Inflammatory macrophage treated with lipopolysaccharide for 4 hours (primary cell): ENCODE results near the gene PARD3B.
A peak's percentile ranks its signal among the peaks of the same experiment; 100 is the strongest.

ENCODE experiments used
- DNase-seq: peaks from one replicate; pipeline ENCODE4 v3.0.0-alpha.2; 2020

PARD3B gene

DNA sequence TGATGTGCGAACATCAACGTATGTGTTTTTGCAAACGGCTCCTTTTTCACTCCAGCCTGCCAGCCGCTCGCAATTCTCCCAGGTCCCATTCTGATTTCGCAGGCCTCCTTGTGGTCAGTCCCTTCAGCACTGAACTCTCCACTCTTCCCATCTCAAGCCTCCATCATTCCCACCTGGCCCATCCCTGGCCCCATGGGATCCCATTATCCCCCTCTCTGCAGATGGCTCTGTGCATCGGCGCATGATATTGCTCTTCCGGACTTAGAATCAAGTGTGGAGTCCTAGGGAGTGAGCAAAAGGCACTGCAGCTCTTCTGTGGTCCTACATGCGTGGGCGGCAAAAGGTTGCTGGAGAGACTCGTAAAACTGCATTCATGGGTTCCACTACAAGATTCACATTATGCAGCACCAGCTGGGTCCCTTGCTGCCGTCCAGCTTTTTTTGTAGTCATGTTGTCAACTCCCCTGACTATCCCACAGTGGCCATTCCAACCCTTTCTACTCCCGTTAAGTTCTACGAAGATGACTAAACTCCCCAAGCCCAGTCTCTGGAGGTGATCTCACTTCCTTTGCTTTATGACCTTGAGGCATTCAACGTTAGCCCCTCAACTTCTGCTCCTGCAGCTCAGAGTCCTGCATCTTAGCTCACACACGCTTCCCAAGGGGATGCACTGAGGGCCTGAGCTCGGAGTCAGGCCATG, 1011.7 kb downstream of the PARD3B start:
- no peak for DNase-seq

GRCh38 chr2:205557873-205558272, 1012.6 kb downstream of the PARD3B start:
- DNase-seq = no peak

GRCh38 chr2:205561441-205561840, 1016.2 kb downstream of the PARD3B start:
- no peak for DNase-seq

GRCh38 chr2:205563646-205564045, 1018.4 kb downstream of the PARD3B start:
- DNase-seq = peak; percentile 45

DNA sequence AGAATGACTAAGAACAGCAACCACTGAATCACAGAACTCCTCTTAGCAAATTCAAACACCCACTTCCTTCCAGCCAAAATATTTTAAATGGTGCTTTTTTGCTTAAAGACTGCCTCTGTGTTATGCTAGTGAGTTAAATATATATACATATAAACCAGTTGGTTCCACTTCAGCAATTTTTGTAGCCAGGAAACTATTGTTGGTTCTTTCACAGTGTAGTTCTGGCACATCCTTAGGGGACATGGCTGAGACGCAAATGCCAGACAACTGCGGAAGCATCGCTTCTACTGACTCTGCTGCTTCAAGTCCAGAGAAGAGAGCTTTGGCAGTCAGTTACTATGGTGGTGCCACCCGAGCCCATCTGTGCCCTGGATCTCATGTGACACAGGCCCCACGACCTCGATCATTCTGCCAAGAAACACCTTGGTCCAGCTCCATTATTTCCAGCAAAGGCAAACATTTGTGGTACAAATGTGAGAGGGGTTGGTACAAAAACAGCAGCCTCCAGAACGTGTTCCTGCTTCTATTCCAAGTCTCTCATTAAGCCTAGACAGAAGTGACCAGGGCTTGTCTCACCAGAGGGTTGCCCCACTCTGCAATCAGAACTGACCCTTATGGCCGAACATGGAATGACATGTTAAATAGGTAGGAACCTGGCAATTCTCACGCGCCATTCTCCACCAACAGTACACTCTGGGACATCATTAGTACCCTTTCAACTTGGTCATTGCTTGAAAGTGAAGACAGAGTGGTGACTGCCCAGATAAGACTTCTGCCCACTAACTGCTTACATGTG, 1019.3 kb downstream of the PARD3B start:
- no peak for DNase-seq

DNA sequence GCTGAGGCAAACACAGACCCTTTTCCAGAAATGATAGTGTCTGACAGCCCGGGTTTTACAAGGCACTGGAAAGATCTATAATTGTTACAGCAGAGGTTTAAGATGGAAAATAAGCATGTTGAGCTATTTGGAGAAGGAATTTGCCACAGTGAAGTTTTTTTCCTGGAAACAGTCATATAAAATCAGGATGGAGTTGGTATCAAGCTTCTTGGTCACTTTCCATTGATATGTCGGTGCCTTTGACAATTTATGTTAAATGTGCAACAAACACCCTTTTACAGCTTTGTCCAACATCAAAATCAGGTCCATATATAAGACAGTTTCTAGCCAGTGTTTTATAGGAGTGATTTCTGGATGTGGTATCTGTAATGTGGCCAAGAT, 1019.9 kb downstream of the PARD3B start:
- no peak for DNase-seq

DNA sequence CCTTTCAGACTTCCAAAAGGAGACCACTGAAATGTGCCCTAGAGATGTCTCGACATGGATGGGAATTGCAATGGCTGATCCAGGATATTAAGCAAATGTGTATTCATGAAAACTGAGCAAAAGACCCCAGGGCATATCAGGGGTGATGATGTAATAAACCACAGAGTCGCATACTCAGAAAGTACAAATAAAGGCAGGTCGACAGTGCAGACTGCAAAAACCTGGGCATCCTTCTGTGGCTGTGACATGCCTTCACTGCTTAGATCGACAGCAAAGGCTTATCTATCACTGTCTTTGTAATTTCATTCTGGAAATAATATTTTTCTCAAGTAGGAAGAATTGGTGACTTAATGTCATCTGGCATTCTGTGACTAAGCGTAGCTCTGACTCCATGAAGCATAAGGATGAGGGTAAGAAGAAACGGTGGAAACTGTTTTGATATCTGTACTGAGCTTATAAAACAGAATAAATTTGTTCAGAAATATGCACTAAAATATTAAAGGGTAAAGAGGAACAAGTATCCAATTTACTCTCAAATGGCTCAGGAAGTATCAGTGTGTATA, 1021.4 kb downstream of the PARD3B start:
- DNase-seq = no peak

GRCh38 chr2:205568620-205569019, 1023.3 kb downstream of the PARD3B start:
- no peak for DNase-seq

DNA sequence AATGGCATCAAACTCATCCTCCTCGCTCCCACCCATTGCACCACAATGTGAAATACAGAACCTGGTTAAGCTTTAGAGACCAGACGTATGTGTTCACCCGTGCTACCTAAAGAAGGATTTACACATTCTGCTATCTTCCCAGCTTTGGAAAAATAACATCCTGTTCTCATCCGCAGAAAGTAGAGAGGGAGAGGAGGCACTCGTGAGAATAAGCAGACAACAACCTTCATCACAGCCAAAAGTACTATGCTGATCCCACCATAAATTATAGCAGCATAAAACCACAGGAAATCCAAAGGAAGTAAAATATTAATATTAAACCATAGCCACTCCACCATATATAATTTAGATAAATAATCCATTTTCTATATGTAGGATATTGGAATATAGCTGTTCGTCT, 1025.4 kb downstream of the PARD3B start:
- no peak for DNase-seq

DNA sequence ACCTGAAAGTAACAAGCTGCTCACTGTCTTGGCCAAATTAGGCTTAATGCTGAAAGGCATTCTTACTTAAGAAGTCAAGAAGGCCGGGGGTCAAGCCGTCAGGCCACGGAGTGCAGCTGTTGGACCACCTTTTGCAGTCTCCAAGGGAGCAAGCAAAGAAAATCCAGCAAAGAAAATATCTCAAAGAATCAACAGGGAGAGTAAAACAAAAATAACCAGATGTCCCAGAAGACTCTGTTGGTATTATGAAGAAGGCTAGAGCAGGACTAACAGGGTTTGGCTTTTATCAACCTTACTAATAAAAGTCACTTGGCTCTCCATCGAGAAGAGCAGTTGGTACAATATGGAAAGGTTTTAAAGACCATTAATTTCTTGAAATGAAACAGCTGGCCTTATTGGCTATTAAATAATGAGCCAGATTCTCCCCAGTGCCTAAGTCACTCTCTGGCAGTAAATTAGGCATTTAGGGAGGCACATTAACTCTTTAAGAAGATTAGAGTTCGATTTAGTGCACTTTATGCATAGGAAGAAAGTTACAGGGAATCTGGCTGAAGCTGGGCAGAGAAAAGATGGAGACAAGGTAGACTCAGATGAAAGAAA, 1026.2 kb downstream of the PARD3B start:
- DNase-seq = no peak

DNA sequence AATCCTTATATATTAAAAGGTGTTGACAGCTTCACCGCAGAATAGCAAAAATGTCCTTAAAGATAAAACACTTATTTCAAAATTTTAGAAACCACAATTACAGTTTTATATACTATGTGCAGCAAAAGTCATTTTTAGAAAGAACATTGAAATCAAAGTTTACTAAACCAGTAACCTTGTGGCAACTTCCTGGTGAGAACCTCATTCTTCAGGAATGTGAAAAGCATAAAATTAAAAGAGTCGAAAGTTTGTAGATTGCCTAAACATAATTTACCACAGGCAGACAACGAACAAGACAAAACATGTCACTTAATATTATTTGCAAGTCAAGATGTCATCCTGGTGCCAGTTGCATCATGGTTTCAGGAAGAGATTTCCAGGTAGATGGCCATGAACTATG, 1028.7 kb downstream of the PARD3B start:
- no peak for DNase-seq

DNA sequence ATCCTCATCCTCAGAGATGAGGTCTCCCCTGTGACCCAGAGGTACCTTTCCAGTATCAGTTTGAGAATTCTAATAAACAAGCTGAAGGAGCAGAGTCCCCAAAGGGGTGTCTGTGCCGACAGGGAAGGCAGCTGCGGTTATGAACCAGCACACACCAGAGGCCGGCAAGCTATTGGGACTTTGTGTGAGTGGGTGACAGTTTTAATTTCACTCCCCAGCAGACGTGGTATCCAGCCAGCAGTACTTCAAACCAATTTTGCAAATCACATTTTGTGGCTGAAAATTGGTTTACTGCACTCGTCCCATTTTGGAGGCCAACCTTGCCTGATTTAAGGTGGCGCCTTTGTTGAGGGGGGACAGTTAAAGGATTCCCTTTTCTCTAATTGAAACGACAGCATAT, 1034.1 kb downstream of the PARD3B start:
- DNase-seq = no peak

GRCh38 chr2:205580212-205580987, 1035.1 kb downstream of the PARD3B start:
- DNase-seq = no peak

- no peak for DNase-seq
These were observed 1037.1 kb downstream of the PARD3B start for GRCh38 chr2:205582366-205582765.

- DNase-seq = no peak
These were observed 1040.4 kb downstream of the PARD3B start for GRCh38 chr2:205585449-205586383.

DNA sequence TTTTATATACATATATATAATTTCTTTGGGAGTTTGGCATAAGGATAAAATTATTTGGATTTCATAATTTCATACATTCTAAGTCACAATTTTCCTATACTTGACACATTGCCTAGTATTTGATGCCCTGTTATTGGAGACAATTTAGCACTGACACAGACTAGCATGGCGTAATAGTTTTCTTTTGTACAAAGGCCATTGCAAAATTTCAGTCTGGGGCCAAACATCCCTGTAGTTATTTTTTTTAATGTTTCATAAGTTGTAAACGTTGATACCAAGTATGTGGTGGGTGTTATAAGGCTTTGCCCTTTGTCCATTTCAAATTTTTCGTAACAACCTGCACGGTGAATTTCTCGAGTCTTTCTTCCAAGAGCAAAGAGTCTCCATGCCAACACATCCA, 1041.4 kb downstream of the PARD3B start:
- DNase-seq = no peak

GRCh38 chr2:205589479-205589878, 1044.2 kb downstream of the PARD3B start:
- DNase-seq = no peak

- DNase-seq = no peak
These were observed 1045.5 kb downstream of the PARD3B start for GRCh38 chr2:205590759-205591158.

- no peak for DNase-seq
These were observed 1048.6 kb downstream of the PARD3B start for GRCh38 chr2:205593891-205594290.

- DNase-seq = no peak
These were observed 1051.3 kb downstream of the PARD3B start for GRCh38 chr2:205596581-205596980.

GRCh38 chr2:205605638-205606304, 1060.5 kb downstream of the PARD3B start:
- DNase-seq = no peak
